ENCODE measurements around the gene GLG1.
"Not testable (repeated sequence)": the region's sequence is repeated elsewhere in the genome, so short reads cannot be mapped to it uniquely, and the experiment has no call there.

GLG1 gene

GRCh38 chr16:74430036-74430712, 176.7 kb downstream of the GLG1 start:
- DNase-seq: peak; percentile 63

- DNase-seq: not testable (repeated sequence)
These were observed 178.4 kb downstream of the GLG1 start for GRCh38 chr16:74428493-74428892.

GRCh38 chr16:74425751-74426150, 181.2 kb downstream of the GLG1 start:
- DNase-seq: not testable (repeated sequence)

GRCh38 chr16:74423721-74424120, 183.2 kb downstream of the GLG1 start:
- DNase-seq: not testable (repeated sequence)

- not testable (repeated sequence) for DNase-seq
These were observed 184.8 kb downstream of the GLG1 start for GRCh38 chr16:74422086-74422485.

- DNase-seq: not testable (repeated sequence)
These were observed 185.5 kb downstream of the GLG1 start for GRCh38 chr16:74421482-74421785.

- DNase-seq: not testable (repeated sequence)
These were observed 186.1 kb downstream of the GLG1 start, which contains the start of gene CLEC18B for GRCh38 chr16:74420612-74421481. Gene CLEC18B (minus strand): TSS chr16:74421478. CDS start chr16:74421270, 208 bp downstream.

GRCh38 chr16:74419811-74420210, 187.1 kb downstream of the GLG1 start:
- DNase-seq: not testable (repeated sequence)

GRCh38 chr16:74417897-74418296, 189.0 kb downstream of the GLG1 start:
- DNase-seq: not testable (repeated sequence)

GRCh38 chr16:74413920-74414319, 193.0 kb downstream of the GLG1 start:
- not testable (repeated sequence) for DNase-seq

- not testable (repeated sequence) for DNase-seq
These were observed 193.4 kb downstream of the GLG1 start for GRCh38 chr16:74413485-74413884.

- DNase-seq: not testable (repeated sequence)
These were observed 194.0 kb downstream of the GLG1 start for GRCh38 chr16:74412775-74413390.

- not testable (repeated sequence) for DNase-seq
These were observed 194.7 kb downstream of the GLG1 start for GRCh38 chr16:74412138-74412774.

- DNase-seq: not testable (repeated sequence)
These were observed 195.9 kb downstream of the GLG1 start for GRCh38 chr16:74410981-74411380.

- DNase-seq: not testable (repeated sequence)
These were observed 196.6 kb downstream of the GLG1 start for GRCh38 chr16:74410057-74410957.

GRCh38 chr16:74409185-74409981, 197.5 kb downstream of the GLG1 start:
- not testable (repeated sequence) for DNase-seq

- not testable (repeated sequence) for DNase-seq
These were observed 199.6 kb downstream of the GLG1 start for GRCh38 chr16:74407362-74407705.

GRCh38 chr16:74406600-74407361, 200.1 kb downstream of the GLG1 start:
- DNase-seq: not testable (repeated sequence)

- DNase-seq: not testable (repeated sequence)
These were observed 202.6 kb downstream of the GLG1 start for GRCh38 chr16:74404148-74404933.
